GM21723 (cell line): ENCODE results near the gene LTBP2.
"Not testable (repeated sequence)": the region's sequence is repeated elsewhere in the genome, so short reads cannot be mapped to it uniquely, and the experiment has no call there.

Experiments
- ATAC-seq: cut with Tn5 transposase; IDR thresholded peaks from one replicate; pipeline ENCODE4 v1.9.1; 2021; ENCODE audit warnings: mild to moderate bottlenecking, moderate library complexity; ENCODE audit not compliant: unreplicated experiment

The LTBP2 gene

GRCh38 chr14:74459976-74460375 is 152.1 kb downstream of the LTBP2 start:
- no peak for ATAC-seq

GRCh38 chr14:74459289-74459946 is 152.6 kb downstream of the LTBP2 start:
- ATAC-seq: no peak

- no peak for ATAC-seq
Measured at GRCh38 chr14:74457565-74457895, 154.5 kb downstream of the LTBP2 start.

- no peak for ATAC-seq
Measured at GRCh38 chr14:74456684-74457564, 155.1 kb downstream of the LTBP2 start.

GRCh38 chr14:74454397-74454796 is 157.6 kb downstream of the LTBP2 start:
- not testable (repeated sequence) for ATAC-seq
